ENCODE results near the gene FMN1.

The FMN1 gene

GRCh38 chr15:32998979-32999672, 195.4 kb downstream of the FMN1 start:
- Histone ChIP-seq H3K36me3 (ENCODE audit: control insufficient read depth, low read length) (no peaks in the 10 kb centered on the region), H3K4me3 (ENCODE audit: low read length) (no peak overlapping the region), H3K9me3 (ENCODE audit: control insufficient read depth, insufficient read depth, low read length) (no peaks in the 10 kb centered on the region), H3K79me2 (ENCODE audit: control insufficient read depth, low read length) (no peaks in the 10 kb centered on the region), H3K4me1 (ENCODE audit: control insufficient read depth, low read length) (no peaks in the 10 kb centered on the region), H3K4me2 (ENCODE audit: low read length) (no peak overlapping the region), H3K27ac (ENCODE audit: low read depth, low read length) (no peak overlapping the region), H3K9me2 (replicated peaks; ENCODE audit: control insufficient read depth, low read length) (no peaks in the 10 kb centered on the region), H4K20me1 (ENCODE audit: control insufficient read depth, insufficient read depth, low read depth, low read length) (no peaks in the 10 kb centered on the region), H3F3A (ENCODE audit: control insufficient read depth, insufficient read depth) (no peaks in the 10 kb centered on the region), H3K27me3 (ENCODE audit: control insufficient read depth, low read length) (peaks cover 4% of the 10 kb centered on the region)
- TF ChIP-seq EZH2phosphoT487 (IDR thresholded peaks at IDR 0.05; ENCODE audit: borderline replicate concordance, low read length) (no peak), CTCF (IDR thresholded peaks at IDR 0.05; ENCODE audit: low read depth, low read length, poor library complexity, severe bottlenecking) (no peak)

- H4K20me1 ChIP-seq (ENCODE audit: control insufficient read depth, insufficient read depth, low read depth, low read length): no peaks in the 10 kb centered on the region
- no peak overlapping the region for H3K4me3 ChIP-seq (ENCODE audit: low read length)
- no peaks in the 10 kb centered on the region for H3K36me3 ChIP-seq (ENCODE audit: control insufficient read depth, low read length)
- no peaks in the 10 kb centered on the region for H3K79me2 ChIP-seq (ENCODE audit: control insufficient read depth, low read length)
- TF ChIP-seq CTCF (IDR thresholded peaks at IDR 0.05; ENCODE audit: low read depth, low read length, poor library complexity, severe bottlenecking): no peak
- TF ChIP-seq EZH2phosphoT487 (IDR thresholded peaks at IDR 0.05; ENCODE audit: borderline replicate concordance, low read length): no peak
- H3K9me3 ChIP-seq (ENCODE audit: control insufficient read depth, insufficient read depth, low read length): no peaks in the 10 kb centered on the region
- H3K27me3 ChIP-seq (ENCODE audit: control insufficient read depth, low read length): peaks cover 4% of the 10 kb centered on the region
- no peak overlapping the region for H3K27ac ChIP-seq (ENCODE audit: low read depth, low read length)
- H3K4me2 ChIP-seq (ENCODE audit: low read length): no peak overlapping the region
- H3K9me2 ChIP-seq (replicated peaks; ENCODE audit: control insufficient read depth, low read length): no peaks in the 10 kb centered on the region
- no peaks in the 10 kb centered on the region for H3K4me1 ChIP-seq (ENCODE audit: control insufficient read depth, low read length)
- H3F3A ChIP-seq (ENCODE audit: control insufficient read depth, insufficient read depth): no peaks in the 10 kb centered on the region
Measured at GRCh38 chr15:32998182-32998581, 196.3 kb downstream of the FMN1 start.

- Histone ChIP-seq H4K20me1 (ENCODE audit: control insufficient read depth, insufficient read depth, low read depth, low read length) (no peaks in the 10 kb centered on the region), H3K4me2 (ENCODE audit: low read length) (no peak overlapping the region), H3K27ac (ENCODE audit: low read depth, low read length) (no peak overlapping the region), H3K4me3 (ENCODE audit: low read length) (no peak overlapping the region), H3K36me3 (ENCODE audit: control insufficient read depth, low read length) (no peaks in the 10 kb centered on the region), H3K79me2 (ENCODE audit: control insufficient read depth, low read length) (no peaks in the 10 kb centered on the region), H3K9me2 (replicated peaks; ENCODE audit: control insufficient read depth, low read length) (no peaks in the 10 kb centered on the region), H3K9me3 (ENCODE audit: control insufficient read depth, insufficient read depth, low read length) (no peaks in the 10 kb centered on the region), H3F3A (ENCODE audit: control insufficient read depth, insufficient read depth) (no peaks in the 10 kb centered on the region), H3K27me3 (ENCODE audit: control insufficient read depth, low read length) (peaks cover 12% of the 10 kb centered on the region), H3K4me1 (ENCODE audit: control insufficient read depth, low read length) (no peaks in the 10 kb centered on the region)
- TF ChIP-seq CTCF (IDR thresholded peaks at IDR 0.05; ENCODE audit: low read depth, low read length, poor library complexity, severe bottlenecking): peak; percentile 46
- no peak for TF ChIP-seq EZH2phosphoT487 (IDR thresholded peaks at IDR 0.05; ENCODE audit: borderline replicate concordance, low read length)
Measured at GRCh38 chr15:32994810-32995424, 199.6 kb downstream of the FMN1 start.

Data from DOHH2 (cell line).